Fibroblast of lung (primary cell): ENCODE results near the gene CTDP1.

Experiments used
- EZH2 ChIP-seq: IDR thresholded peaks from 2 replicates; pipeline ENCODE4 v1.5.1; 2012; ENCODE audit warnings: low read length, control low read depth, mild to moderate bottlenecking; ENCODE audit errors: missing control alignments
- TF ChIP-seq, protein P1 (sequence below), 2 donors: IDR thresholded peaks in 1 of 2; conservative IDR thresholded peaks in 1 of 2; 1 replicate in 1 of 2; 2 replicates in 1 of 2; pipeline ENCODE4 v1.5.1; 2011 to 2012; ENCODE audit warnings: low read length in 2 of 2, control low read depth in 1 of 2, inconsistent platforms in 1 of 2, low read depth in 1 of 2, mild to moderate bottlenecking in 1 of 2

DNA sequence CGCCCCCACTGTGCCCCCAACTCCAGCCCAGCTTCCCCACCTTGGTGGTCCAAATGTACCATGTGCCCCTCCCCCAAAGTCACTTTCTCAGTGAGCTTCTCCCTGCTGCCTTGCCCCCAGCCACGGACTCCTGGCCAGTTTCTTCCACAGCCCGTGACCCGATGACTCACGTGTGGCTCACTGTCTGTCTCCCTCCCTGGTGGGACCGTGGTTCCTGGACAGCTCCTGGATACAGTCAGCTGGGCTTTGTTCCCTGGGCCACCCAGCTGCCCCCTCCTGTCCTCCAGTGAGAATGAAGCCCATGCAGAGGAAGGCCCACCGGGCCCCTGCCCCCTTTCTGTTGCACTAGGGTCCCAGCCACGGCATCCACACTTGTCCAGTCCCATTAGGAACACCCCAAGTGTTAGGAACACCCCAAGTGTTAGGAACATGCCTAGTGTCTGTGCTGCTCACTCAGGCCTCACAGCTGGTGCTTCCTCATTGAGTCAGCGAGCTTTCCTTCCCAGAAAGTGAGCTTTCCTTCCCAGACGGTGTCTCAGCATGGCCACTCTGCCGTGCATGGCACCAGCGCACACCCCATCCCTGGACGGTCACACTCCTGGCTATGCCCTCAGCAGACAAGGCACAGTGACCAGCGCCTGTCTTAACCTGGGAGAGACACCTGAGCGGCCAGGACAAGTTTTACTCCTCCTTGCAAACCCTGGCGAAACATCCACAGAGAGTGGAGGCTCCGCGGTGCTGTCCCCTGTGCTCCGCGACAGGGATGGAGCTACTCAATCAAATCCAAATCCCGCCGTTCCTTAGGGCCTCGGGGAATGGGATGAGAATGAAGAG lies 44.8 kb upstream of the CTDP1 start:
- TF ChIP-seq, protein P1, sequence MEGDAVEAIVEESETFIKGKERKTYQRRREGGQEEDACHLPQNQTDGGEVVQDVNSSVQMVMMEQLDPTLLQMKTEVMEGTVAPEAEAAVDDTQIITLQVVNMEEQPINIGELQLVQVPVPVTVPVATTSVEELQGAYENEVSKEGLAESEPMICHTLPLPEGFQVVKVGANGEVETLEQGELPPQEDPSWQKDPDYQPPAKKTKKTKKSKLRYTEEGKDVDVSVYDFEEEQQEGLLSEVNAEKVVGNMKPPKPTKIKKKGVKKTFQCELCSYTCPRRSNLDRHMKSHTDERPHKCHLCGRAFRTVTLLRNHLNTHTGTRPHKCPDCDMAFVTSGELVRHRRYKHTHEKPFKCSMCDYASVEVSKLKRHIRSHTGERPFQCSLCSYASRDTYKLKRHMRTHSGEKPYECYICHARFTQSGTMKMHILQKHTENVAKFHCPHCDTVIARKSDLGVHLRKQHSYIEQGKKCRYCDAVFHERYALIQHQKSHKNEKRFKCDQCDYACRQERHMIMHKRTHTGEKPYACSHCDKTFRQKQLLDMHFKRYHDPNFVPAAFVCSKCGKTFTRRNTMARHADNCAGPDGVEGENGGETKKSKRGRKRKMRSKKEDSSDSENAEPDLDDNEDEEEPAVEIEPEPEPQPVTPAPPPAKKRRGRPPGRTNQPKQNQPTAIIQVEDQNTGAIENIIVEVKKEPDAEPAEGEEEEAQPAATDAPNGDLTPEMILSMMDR (conservative IDR thresholded peaks at IDR 0.05 in 1 of 2, IDR thresholded peaks at IDR 0.05 in 1 of 2; ENCODE audit: low read depth in 1 of 2, low read length in 2 of 2), result no peak
- no peak for TF ChIP-seq EZH2
